Fibroblast of lung (primary cell): Measurements from ENCODE around the gene GRIK4. TPM values are rescaled to one million over a fixed set of nuclear protein-coding genes. Genes with fewer than 3 reads are reported as not detected.

Experiments used
- DNase-seq, 2 donors: peaks; one replicate each; pipeline versions ENCODE4 v3.0.0 to v3.0.0-alpha.2; 2010; ENCODE audit warnings: low read depth in 2 of 2
- H2AFZ ChIP-seq: 2 replicates; pipeline ENCODE4 v1.5.1; 2012; ENCODE audit warnings: low read length, control low read depth, inconsistent platforms
- H3K27ac ChIP-seq: 2 replicates; pipeline ENCODE4 v1.5.1; 2011; ENCODE audit warnings: low read length, control low read depth; ENCODE audit not compliant: insufficient read depth
- H3K27me3 ChIP-seq: 2 replicates; pipeline ENCODE4 v1.5.1; 2011; ENCODE audit warnings: mild to moderate bottlenecking, low read length; ENCODE audit not compliant: control insufficient read depth, insufficient read depth
- H3K36me3 ChIP-seq: 2 replicates; pipeline ENCODE4 v1.5.1; 2011; ENCODE audit warnings: low read length; ENCODE audit not compliant: control insufficient read depth, insufficient read depth
- H3K4me1 ChIP-seq: 2 replicates; pipeline ENCODE4 v1.5.1; 2011; ENCODE audit warnings: low read length; ENCODE audit not compliant: control insufficient read depth, insufficient read depth; ENCODE audit errors: extremely low read depth
- H3K4me2 ChIP-seq: 2 replicates; pipeline ENCODE4 v1.5.1; 2011; ENCODE audit warnings: low read length, control low read depth; ENCODE audit not compliant: insufficient read depth; ENCODE audit errors: extremely low read depth
- H3K4me3 ChIP-seq, 4 experiments: fragments of 200-600 bp in 1 of 4; sonication (generic) in 1 of 4; replicated peaks in 1 of 4; 2 replicates each; pipeline ENCODE4 v1.5.1; 2011 to 2016; ENCODE audit warnings: low read length in 4 of 4, low read depth in 3 of 4, mild to moderate bottlenecking in 3 of 4, control low read depth in 2 of 4, inconsistent platforms in 1 of 4, mixed read lengths in 1 of 4; ENCODE audit not compliant: insufficient read depth in 1 of 4; ENCODE audit errors: control extremely low read depth in 1 of 4
- H3K79me2 ChIP-seq: 2 replicates; pipeline ENCODE4 v1.5.1; 2012; ENCODE audit warnings: mild to moderate bottlenecking, low read length, inconsistent platforms; ENCODE audit not compliant: control insufficient read depth, insufficient read depth
- H3K9ac ChIP-seq: 2 replicates; pipeline ENCODE4 v1.5.1; 2011; ENCODE audit warnings: mild to moderate bottlenecking, low read length, control low read depth; ENCODE audit not compliant: insufficient read depth
- H3K9me3 ChIP-seq: 2 replicates; pipeline ENCODE4 v1.5.1; 2012; ENCODE audit warnings: low read depth, low read length; ENCODE audit not compliant: control insufficient read depth, insufficient read depth
- H4K20me1 ChIP-seq: 2 replicates; pipeline ENCODE4 v1.5.1; 2011; ENCODE audit warnings: low read length; ENCODE audit not compliant: control insufficient read depth, insufficient read depth; ENCODE audit errors: extremely low read depth
- CTCF ChIP-seq, 2 donors: IDR thresholded peaks in 1 of 2; conservative IDR thresholded peaks in 1 of 2; 1 replicate in 1 of 2; 2 replicates in 1 of 2; pipeline ENCODE4 v1.5.1; 2011 to 2012; ENCODE audit warnings: low read length in 2 of 2, control low read depth in 1 of 2, inconsistent platforms in 1 of 2, low read depth in 1 of 2, mild to moderate bottlenecking in 1 of 2
- EZH2 ChIP-seq: IDR thresholded peaks from 2 replicates; pipeline ENCODE4 v1.5.1; 2012; ENCODE audit warnings: low read length, control low read depth, mild to moderate bottlenecking; ENCODE audit errors: missing control alignments
- polyA plus RNA-seq, 2 donors: library from polyadenylated mRNA; depleted of rRNA in 1 of 2; stranded (reverse) in 1 of 2; unstranded in 1 of 2; fragments of >200 nt; gene quantifications; 2 replicates each; pipeline ENCODE4 v1.2.1, GENCODE V29; 2011 to 2012; ENCODE audit warnings: missing spikeins in 1 of 2
- total RNA-seq: library from RNA; depleted of rRNA; stranded (reverse); fragments of >200 nt; gene quantifications from 2 replicates; pipeline ENCODE4 v1.2.1, GENCODE V29; 2014

The GRIK4 gene
- total and polyA plus RNA-seq, 2 donors (not counting 1 experiment from before 2014, with no cell fraction given), result 0.17 to 1.5 TPM

DNA sequence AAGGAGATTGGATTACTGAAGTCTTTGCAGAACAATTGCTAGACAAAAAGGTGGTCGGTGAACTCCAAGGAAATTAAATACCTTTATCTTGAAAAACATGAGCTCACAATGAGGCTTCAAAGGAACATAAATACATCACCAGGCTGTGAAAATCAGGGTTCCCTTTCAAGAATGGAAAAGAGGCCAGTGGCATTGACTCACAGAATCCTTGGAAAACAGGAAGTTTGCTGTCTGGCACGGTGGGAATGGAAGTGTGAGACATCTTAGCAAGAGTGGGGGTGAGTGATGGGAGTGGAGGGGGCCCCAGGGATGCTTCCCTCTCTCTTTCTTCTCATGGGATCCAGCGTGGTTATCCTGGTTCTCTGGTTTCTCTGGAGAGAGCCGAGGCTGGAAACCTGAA, 463.4 kb downstream of the GRIK4 start:
- no peak overlapping the region for H2AFZ ChIP-seq
- no peaks in the 10 kb centered on the region for H4K20me1 ChIP-seq
- H3K9ac ChIP-seq, result no peak overlapping the region
- H3K36me3 ChIP-seq, result no peaks in the 10 kb centered on the region
- H3K27me3 ChIP-seq, result no peaks in the 10 kb centered on the region
- H3K79me2 ChIP-seq, result no peaks in the 10 kb centered on the region
- peak in 1 of 2 donors; percentile 10 for DNase-seq
- no peaks in the 10 kb centered on the region for H3K4me1 ChIP-seq
- H3K4me3 ChIP-seq, result no peak overlapping the region
- no peaks in the 10 kb centered on the region for H3K9me3 ChIP-seq
- no peak overlapping the region for H3K27ac ChIP-seq
- H3K4me2 ChIP-seq, result no peak overlapping the region
- TF ChIP-seq CTCF (conservative IDR thresholded peaks at IDR 0.05 in 1 of 2, IDR thresholded peaks at IDR 0.05 in 1 of 2; ENCODE audit: low read depth in 1 of 2, low read length in 2 of 2), result no peak
- TF ChIP-seq EZH2, result no peak

DNA sequence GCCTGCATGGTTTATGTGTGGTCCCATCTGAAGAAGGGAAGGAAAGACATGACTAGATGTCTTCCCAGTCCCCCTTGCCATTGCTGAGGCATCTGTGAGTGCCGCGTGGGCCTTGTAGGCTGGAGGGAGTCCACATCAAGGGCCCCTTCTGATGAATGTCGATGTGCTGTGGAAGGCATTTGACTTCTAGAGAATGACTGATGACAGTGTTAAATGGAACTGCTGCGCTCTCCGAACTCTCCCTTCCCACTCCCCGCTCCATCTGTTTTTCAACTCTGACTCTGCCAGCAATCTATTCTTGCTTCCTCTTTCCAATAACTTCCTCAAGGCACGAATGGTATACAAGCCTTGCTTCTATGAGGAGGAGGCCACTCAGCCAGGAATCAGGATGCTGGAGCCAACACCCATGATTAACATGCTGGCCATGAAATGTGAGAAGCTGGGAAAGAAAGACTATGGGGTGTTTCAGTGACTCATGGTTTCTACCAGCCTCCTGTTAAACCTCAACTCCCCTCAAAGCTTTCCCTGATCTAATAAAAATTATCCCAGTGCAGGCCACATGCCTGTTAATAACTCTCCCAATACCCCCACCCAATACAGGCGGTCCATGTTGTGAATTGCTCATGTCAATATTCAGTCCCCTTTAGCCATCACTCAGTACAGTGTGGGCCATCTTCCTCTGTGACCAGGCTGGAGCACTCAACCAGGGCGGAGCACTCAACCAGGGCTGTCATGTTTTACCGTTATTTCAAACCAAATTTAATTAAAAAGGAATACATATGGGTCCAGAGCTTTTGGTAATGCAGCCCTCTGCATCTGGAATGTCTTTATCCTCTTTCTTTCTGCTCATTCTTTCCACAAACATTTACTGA, 466.0 kb downstream of the GRIK4 start:
- no peaks in the 10 kb centered on the region for H3K79me2 ChIP-seq
- H2AFZ ChIP-seq, result no peak overlapping the region
- H3K9ac ChIP-seq, result no peak overlapping the region
- H3K9me3 ChIP-seq, result no peaks in the 10 kb centered on the region
- no peak overlapping the region for H3K4me3 ChIP-seq
- no peaks in the 10 kb centered on the region for H3K4me1 ChIP-seq
- no peaks in the 10 kb centered on the region for H4K20me1 ChIP-seq
- no peak overlapping the region for H3K27ac ChIP-seq
- peak; percentile 28 to 64 for DNase-seq
- no peaks in the 10 kb centered on the region for H3K36me3 ChIP-seq
- no peak for TF ChIP-seq CTCF (conservative IDR thresholded peaks at IDR 0.05 in 1 of 2, IDR thresholded peaks at IDR 0.05 in 1 of 2; ENCODE audit: low read depth in 1 of 2, low read length in 2 of 2)
- TF ChIP-seq EZH2, result no peak
- no peaks in the 10 kb centered on the region for H3K27me3 ChIP-seq
- no peak overlapping the region for H3K4me2 ChIP-seq

DNA sequence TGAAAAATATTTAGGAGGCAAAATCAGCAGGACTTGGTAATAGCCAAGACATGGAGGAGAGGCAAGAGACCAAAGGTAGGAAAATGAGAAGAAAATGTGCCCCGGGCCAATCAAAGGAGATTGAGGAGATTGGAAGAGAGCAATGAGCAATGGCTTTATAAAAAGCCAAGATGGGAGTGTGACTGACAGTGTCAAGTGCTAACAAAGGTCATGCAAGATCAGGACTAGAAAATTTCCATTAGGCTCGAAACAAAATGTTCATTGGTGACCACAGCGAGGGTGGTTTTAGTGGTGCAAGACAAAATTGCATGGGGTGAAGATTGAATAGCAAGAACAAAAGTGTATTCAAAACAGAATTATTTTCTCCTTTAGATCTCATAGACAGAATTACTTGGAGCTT, 467.2 kb downstream of the GRIK4 start:
- Histone ChIP-seq H3K4me2 (no peak overlapping the region), H4K20me1 (no peaks in the 10 kb centered on the region), H3K36me3 (no peaks in the 10 kb centered on the region), H3K79me2 (no peaks in the 10 kb centered on the region), H3K9ac (no peak overlapping the region), H2AFZ (no peak overlapping the region), H3K9me3 (no peaks in the 10 kb centered on the region), H3K27ac (no peak overlapping the region), H3K27me3 (no peaks in the 10 kb centered on the region), H3K4me1 (no peaks in the 10 kb centered on the region), H3K4me3 (no peak overlapping the region)
- no peak for TF ChIP-seq CTCF (conservative IDR thresholded peaks at IDR 0.05 in 1 of 2, IDR thresholded peaks at IDR 0.05 in 1 of 2; ENCODE audit: low read depth in 1 of 2, low read length in 2 of 2)
- TF ChIP-seq EZH2, result no peak
- DNase-seq, result no peak
